Fibroblast of lung (primary cell): Measurements from ENCODE around the gene LYL1. TPM values are rescaled to one million over a fixed set of nuclear protein-coding genes. Genes with fewer than 3 reads are reported as not detected.

Experiments
- DNase-seq, 2 donors: peaks; one replicate each; pipeline versions ENCODE4 v3.0.0 to v3.0.0-alpha.2; 2010; ENCODE audit warnings: low read depth in 2 of 2
- H2AFZ ChIP-seq: 2 replicates; pipeline ENCODE4 v1.5.1; 2012; ENCODE audit warnings: low read length, control low read depth, inconsistent platforms
- H3K27ac ChIP-seq: 2 replicates; pipeline ENCODE4 v1.5.1; 2011; ENCODE audit warnings: low read length, control low read depth; ENCODE audit not compliant: insufficient read depth
- H3K27me3 ChIP-seq: 2 replicates; pipeline ENCODE4 v1.5.1; 2011; ENCODE audit warnings: mild to moderate bottlenecking, low read length; ENCODE audit not compliant: control insufficient read depth, insufficient read depth
- H3K36me3 ChIP-seq: 2 replicates; pipeline ENCODE4 v1.5.1; 2011; ENCODE audit warnings: low read length; ENCODE audit not compliant: control insufficient read depth, insufficient read depth
- H3K4me1 ChIP-seq: 2 replicates; pipeline ENCODE4 v1.5.1; 2011; ENCODE audit warnings: low read length; ENCODE audit not compliant: control insufficient read depth, insufficient read depth; ENCODE audit errors: extremely low read depth
- H3K4me2 ChIP-seq: 2 replicates; pipeline ENCODE4 v1.5.1; 2011; ENCODE audit warnings: low read length, control low read depth; ENCODE audit not compliant: insufficient read depth; ENCODE audit errors: extremely low read depth
- H3K4me3 ChIP-seq, 4 experiments: fragments of 200-600 bp in 1 of 4; sonication (generic) in 1 of 4; replicated peaks in 1 of 4; 2 replicates each; pipeline ENCODE4 v1.5.1; 2011 to 2016; ENCODE audit warnings: low read length in 4 of 4, low read depth in 3 of 4, mild to moderate bottlenecking in 3 of 4, control low read depth in 2 of 4, inconsistent platforms in 1 of 4, mixed read lengths in 1 of 4; ENCODE audit not compliant: insufficient read depth in 1 of 4; ENCODE audit errors: control extremely low read depth in 1 of 4
- H3K79me2 ChIP-seq: 2 replicates; pipeline ENCODE4 v1.5.1; 2012; ENCODE audit warnings: mild to moderate bottlenecking, low read length, inconsistent platforms; ENCODE audit not compliant: control insufficient read depth, insufficient read depth
- H3K9ac ChIP-seq: 2 replicates; pipeline ENCODE4 v1.5.1; 2011; ENCODE audit warnings: mild to moderate bottlenecking, low read length, control low read depth; ENCODE audit not compliant: insufficient read depth
- H3K9me3 ChIP-seq: 2 replicates; pipeline ENCODE4 v1.5.1; 2012; ENCODE audit warnings: low read depth, low read length; ENCODE audit not compliant: control insufficient read depth, insufficient read depth
- H4K20me1 ChIP-seq: 2 replicates; pipeline ENCODE4 v1.5.1; 2011; ENCODE audit warnings: low read length; ENCODE audit not compliant: control insufficient read depth, insufficient read depth; ENCODE audit errors: extremely low read depth
- EZH2 ChIP-seq: IDR thresholded peaks from 2 replicates; pipeline ENCODE4 v1.5.1; 2012; ENCODE audit warnings: low read length, control low read depth, mild to moderate bottlenecking; ENCODE audit errors: missing control alignments
- polyA plus RNA-seq, 2 donors: library from polyadenylated mRNA; depleted of rRNA in 1 of 2; stranded (reverse) in 1 of 2; unstranded in 1 of 2; fragments of >200 nt; gene quantifications; 2 replicates each; pipeline ENCODE4 v1.2.1, GENCODE V29; 2011 to 2012; ENCODE audit warnings: missing spikeins in 1 of 2
- total RNA-seq: library from RNA; depleted of rRNA; stranded (reverse); fragments of >200 nt; gene quantifications from 2 replicates; pipeline ENCODE4 v1.2.1, GENCODE V29; 2014
- TF ChIP-seq, protein P1 (sequence below), 2 donors: IDR thresholded peaks in 1 of 2; conservative IDR thresholded peaks in 1 of 2; 1 replicate in 1 of 2; 2 replicates in 1 of 2; pipeline ENCODE4 v1.5.1; 2011 to 2012; ENCODE audit warnings: low read length in 2 of 2, control low read depth in 1 of 2, inconsistent platforms in 1 of 2, low read depth in 1 of 2, mild to moderate bottlenecking in 1 of 2

Gene LYL1
- total and polyA plus RNA-seq, 2 donors (not counting 1 experiment from before 2014, with no cell fraction given) = 0.30 to 1.2 TPM

DNA sequence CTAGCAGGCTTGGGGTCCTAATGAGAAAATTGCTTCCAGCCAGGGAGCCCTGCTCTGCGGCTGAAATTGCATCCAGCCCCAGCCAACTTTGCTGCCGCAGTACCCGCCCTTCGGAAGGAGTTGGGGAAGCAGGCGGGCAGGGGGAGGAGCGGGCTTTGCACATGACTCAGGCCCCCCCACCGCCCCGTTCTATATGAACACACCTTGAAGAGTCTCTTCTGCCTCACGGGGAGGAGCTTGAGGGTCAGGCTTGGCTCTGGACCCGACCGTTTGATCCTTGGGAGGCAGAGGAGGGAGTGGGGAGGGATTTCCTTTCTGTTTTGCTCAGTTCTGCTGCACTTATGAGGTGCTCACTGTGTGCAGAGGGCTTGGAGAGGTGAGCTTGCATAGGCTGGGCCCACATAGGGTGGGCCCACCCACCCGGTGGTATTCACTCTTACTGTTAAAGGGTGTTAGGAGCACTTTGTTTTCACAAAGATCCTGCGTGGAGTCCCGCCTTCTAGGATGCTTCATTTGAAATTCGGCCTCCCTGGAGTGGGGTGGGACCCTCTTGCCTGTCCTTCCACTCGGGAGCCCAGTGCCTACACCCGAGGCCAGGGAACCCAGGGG, 46.5 kb downstream of the LYL1 start:
- DNase-seq = peak; percentile 56 to 92
- H3K27ac ChIP-seq = peak overlapping the region; percentile 95
- peaks cover 2% of the 10 kb centered on the region for H4K20me1 ChIP-seq
- peaks cover 69% of the 10 kb centered on the region for H3K79me2 ChIP-seq
- no peak overlapping the region for H2AFZ ChIP-seq
- peaks cover 2% of the 10 kb centered on the region for H3K36me3 ChIP-seq
- H3K4me3 ChIP-seq = peak overlapping the region in 2 of 4 experiments; percentile 29 to 44
- H3K27me3 ChIP-seq = no peaks in the 10 kb centered on the region
- H3K4me1 ChIP-seq = peaks cover 73% of the 10 kb centered on the region
- H3K9me3 ChIP-seq = no peaks in the 10 kb centered on the region
- H3K9ac ChIP-seq = peak overlapping the region; percentile 8
- peak overlapping the region; percentile 90 for H3K4me2 ChIP-seq
- TF ChIP-seq EZH2 = no peak

DNA sequence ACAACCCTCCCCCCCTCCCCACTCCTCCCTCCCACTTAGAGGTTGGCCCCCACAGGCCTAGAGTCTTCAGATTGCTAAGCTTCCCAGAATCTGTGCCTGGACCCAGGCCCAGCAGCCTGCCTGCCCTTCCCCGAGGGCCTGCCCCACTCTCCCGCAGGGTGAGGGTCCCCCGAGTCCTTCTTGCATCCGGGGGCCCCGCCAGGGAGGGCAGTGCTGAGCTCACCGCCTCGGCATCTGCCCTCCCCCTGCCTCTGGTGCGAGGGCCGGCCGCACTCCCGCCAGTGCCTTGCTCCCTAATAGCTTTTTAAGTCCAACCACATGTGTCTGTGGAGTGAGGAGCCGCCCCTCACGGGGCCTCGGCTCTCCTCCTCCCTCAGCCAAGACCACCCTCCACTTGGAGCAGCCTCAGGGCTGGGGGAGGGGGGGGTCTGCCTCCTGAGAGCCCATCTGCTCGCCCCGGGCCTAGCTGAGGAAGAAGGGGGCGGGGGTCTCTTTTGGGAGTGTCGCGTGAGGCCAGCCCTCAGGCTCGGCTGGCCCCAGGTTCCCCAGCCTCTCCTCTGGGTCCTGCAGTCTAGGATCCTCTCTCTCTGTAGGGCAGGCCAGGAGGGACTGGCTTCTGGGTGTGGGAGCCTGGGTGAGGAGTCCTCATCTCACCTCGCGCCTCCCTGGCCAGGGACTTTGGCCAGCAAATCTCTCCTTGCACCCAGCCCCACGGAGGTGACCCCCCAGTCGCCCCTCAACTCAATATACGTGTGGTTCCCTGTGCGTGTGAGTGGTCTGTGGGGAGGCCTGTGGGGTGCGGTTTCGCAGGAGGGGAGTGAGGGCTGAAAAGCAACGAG, 47.2 kb downstream of the LYL1 start:
- H3K36me3 ChIP-seq = peaks cover 2% of the 10 kb centered on the region
- peaks cover 71% of the 10 kb centered on the region for H3K79me2 ChIP-seq
- H2AFZ ChIP-seq = no peak overlapping the region
- DNase-seq = peak; percentile 95 to 97
- H3K4me1 ChIP-seq = peaks cover 75% of the 10 kb centered on the region
- H4K20me1 ChIP-seq = peaks cover 2% of the 10 kb centered on the region
- TF ChIP-seq, protein P1, sequence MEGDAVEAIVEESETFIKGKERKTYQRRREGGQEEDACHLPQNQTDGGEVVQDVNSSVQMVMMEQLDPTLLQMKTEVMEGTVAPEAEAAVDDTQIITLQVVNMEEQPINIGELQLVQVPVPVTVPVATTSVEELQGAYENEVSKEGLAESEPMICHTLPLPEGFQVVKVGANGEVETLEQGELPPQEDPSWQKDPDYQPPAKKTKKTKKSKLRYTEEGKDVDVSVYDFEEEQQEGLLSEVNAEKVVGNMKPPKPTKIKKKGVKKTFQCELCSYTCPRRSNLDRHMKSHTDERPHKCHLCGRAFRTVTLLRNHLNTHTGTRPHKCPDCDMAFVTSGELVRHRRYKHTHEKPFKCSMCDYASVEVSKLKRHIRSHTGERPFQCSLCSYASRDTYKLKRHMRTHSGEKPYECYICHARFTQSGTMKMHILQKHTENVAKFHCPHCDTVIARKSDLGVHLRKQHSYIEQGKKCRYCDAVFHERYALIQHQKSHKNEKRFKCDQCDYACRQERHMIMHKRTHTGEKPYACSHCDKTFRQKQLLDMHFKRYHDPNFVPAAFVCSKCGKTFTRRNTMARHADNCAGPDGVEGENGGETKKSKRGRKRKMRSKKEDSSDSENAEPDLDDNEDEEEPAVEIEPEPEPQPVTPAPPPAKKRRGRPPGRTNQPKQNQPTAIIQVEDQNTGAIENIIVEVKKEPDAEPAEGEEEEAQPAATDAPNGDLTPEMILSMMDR (conservative IDR thresholded peaks at IDR 0.05 in 1 of 2, IDR thresholded peaks at IDR 0.05 in 1 of 2; ENCODE audit: low read depth in 1 of 2, low read length in 2 of 2) = no peak
- H3K4me2 ChIP-seq = peak overlapping the region; percentile 90
- peak overlapping the region in 3 of 4 experiments; percentile 29 to 44 (median 36) for H3K4me3 ChIP-seq
- H3K27ac ChIP-seq = peak overlapping the region; percentile 95
- no peaks in the 10 kb centered on the region for H3K27me3 ChIP-seq
- H3K9ac ChIP-seq = peak overlapping the region; percentile 61
- no peaks in the 10 kb centered on the region for H3K9me3 ChIP-seq

- Histone ChIP-seq H3K4me2 (peak overlapping the region; percentile 49), H3K27ac (peak overlapping the region; percentile 95), H3K4me3 (peak overlapping the region in 1 of 4 experiments; percentile 24), H3K27me3 (no peaks in the 10 kb centered on the region), H2AFZ (no peak overlapping the region), H3K4me1 (peaks cover 71% of the 10 kb centered on the region), H3K36me3 (peaks cover 2% of the 10 kb centered on the region), H4K20me1 (peaks cover 2% of the 10 kb centered on the region), H3K79me2 (peaks cover 73% of the 10 kb centered on the region), H3K9me3 (no peaks in the 10 kb centered on the region), H3K9ac (peak overlapping the region; percentile 27)
- DNase-seq = no peak
- TF ChIP-seq, protein P1 (conservative IDR thresholded peaks at IDR 0.05 in 1 of 2, IDR thresholded peaks at IDR 0.05 in 1 of 2; ENCODE audit: low read depth in 1 of 2, low read length in 2 of 2) = no peak
- no peak for TF ChIP-seq EZH2
Observed at GRCh38 chr19:13054626-13055212, 47.9 kb downstream of the LYL1 start.
